22Rv1 (cell line): Measurements from ENCODE around the gene FECH.
"Not testable (repeated sequence)": the region's sequence is repeated elsewhere in the genome, so short reads cannot be mapped to it uniquely, and the experiment has no call there.

Source experiments
- H3K27ac ChIP-seq: fragments of 450-650 bp; 2 replicates; pipeline ENCODE4 v1.5.1; 2017
- ZFX ChIP-seq: fragments of 450-650 bp; IDR thresholded peaks from 2 replicates; pipeline ENCODE4 v1.6.1; 2017; ENCODE audit warnings: antibody characterized with exemption, borderline replicate concordance
- TF ChIP-seq, protein P1 (sequence below): fragments of 450-650 bp; IDR thresholded peaks from 2 replicates; pipeline ENCODE4 v1.5.1; 2017; ENCODE audit warnings: mild to moderate bottlenecking

FECH gene

DNA sequence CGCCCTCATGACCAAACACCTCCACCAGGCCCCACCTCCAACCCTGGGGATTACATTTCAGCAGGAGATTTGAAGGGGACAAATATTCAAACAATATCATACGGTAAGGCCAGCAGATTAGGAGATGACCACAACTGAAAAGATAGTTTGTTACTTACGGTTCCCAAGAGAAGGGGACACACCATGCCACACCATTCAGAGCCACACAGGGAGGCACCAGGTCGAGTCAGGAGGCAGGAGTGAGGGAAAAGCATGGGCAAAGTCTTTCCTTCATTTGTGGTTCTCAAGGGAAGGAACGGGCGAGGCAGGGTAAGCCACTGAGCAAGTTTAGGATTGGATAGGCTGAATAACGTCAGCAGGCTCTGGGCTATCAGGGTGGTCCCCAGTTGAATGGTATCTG lies 57.4 kb downstream of the FECH start:
- H3K27ac ChIP-seq: no peak overlapping the region
- no peak for TF ChIP-seq ZFX
- TF ChIP-seq, protein P1, sequence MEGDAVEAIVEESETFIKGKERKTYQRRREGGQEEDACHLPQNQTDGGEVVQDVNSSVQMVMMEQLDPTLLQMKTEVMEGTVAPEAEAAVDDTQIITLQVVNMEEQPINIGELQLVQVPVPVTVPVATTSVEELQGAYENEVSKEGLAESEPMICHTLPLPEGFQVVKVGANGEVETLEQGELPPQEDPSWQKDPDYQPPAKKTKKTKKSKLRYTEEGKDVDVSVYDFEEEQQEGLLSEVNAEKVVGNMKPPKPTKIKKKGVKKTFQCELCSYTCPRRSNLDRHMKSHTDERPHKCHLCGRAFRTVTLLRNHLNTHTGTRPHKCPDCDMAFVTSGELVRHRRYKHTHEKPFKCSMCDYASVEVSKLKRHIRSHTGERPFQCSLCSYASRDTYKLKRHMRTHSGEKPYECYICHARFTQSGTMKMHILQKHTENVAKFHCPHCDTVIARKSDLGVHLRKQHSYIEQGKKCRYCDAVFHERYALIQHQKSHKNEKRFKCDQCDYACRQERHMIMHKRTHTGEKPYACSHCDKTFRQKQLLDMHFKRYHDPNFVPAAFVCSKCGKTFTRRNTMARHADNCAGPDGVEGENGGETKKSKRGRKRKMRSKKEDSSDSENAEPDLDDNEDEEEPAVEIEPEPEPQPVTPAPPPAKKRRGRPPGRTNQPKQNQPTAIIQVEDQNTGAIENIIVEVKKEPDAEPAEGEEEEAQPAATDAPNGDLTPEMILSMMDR: no peak

- no peak overlapping the region for H3K27ac ChIP-seq
- TF ChIP-seq, protein P1: no peak
- TF ChIP-seq ZFX: no peak
Measured at GRCh38 chr18:57527556-57528229, 58.8 kb downstream of the FECH start.

DNA sequence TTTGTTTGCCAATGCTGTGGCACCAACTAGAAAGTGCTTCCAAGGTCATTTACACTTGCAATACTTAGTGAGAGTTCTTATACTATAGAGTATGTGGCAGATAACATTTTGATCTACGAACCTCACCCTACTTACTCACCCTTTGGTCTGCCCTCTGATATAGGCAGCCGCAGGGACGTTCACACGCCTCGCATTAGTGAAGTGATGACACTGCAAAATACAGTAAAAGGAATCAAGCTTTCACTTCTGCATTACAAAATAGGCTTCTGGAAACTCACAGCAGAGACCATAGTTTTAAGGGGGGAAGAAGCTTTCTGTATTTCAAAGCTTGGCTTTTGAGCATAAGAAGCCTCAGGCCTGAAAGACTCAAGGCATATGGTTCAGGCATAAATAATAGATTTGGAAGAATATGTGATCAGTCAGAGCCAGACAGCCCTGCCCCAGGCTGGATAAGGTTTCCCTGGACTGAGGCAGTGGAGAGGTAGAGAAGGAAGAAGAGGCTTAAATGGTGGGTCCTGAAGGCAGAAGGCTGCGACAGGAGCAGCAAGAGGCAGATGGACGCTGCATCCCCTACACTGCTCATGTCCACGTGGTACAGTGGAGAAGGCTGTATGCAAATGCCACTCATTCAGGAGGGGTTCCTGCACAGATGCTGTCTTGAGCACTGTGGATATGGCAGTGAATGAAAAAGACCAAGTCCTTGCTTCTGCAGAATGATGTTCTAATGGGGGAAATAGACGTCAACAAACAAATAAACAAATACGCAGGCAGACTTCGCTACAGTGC lies 63.1 kb downstream of the FECH start:
- no peak overlapping the region for H3K27ac ChIP-seq
- TF ChIP-seq, protein P1: no peak
- TF ChIP-seq ZFX: no peak

GRCh38 chr18:57522348-57522747 lies 64.2 kb downstream of the FECH start:
- not testable (repeated sequence) for H3K27ac ChIP-seq

DNA sequence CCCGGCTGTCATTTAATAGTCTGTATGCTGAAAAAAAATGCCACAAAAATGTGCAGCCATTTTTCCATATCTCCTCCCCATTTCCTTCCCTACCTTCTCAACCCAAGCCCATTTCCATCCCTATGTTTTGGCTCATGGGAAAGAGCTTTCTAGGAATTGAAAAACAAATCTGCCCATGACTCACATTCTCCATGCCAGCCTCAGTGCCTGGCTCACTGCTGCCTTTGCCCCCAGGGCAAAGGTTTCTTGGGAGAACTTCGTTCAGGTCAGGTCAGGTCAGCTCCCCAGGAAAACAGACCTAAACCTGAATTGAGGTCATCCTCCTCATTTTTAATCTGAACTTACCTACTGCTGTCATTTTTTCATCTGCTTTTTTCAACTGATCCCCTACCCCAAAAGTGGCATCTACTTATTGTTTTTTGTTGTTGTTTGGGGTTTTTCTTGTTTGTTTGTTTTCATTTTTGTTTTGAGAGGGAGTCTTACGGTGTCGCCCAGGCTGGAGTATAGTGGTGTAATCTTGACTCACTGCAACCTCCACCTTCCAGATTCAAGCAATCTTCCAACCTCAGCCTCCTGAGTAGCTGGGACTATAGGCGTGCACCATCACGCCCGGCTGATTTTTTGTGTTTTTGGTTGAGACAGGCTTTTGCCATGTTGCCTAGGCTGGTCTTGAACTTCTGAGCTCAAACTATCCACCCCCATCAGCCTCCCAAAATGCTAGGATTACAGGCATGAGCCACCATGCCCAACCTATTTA lies 66.7 kb downstream of the FECH start:
- H3K27ac ChIP-seq: no peak overlapping the region
- TF ChIP-seq, protein P1: no peak
- TF ChIP-seq ZFX: no peak

DNA sequence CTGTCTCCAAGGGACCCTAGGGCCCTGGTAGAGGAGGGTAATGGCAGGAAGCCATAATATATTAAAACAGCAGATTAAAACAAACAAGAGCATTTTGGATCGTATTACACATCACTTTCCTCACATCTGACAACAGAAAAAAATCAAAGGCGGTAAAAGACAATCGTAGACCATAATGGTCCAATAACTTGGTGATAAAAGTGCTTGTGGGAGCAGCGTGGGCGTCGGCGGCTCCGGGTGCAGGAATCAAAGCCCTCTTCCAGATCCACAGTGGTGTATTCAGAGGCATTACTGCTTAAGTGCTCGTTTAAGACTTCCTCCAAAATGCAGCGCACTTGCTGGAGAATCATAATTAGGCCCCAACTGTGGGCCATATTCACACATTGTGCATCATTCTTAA lies 68.0 kb downstream of the FECH start:
- TF ChIP-seq, protein P1: no peak
- TF ChIP-seq ZFX: no peak
- H3K27ac ChIP-seq: no peak overlapping the region

GRCh38 chr18:57516056-57516455 lies 70.4 kb downstream of the FECH start:
- no peak for TF ChIP-seq ZFX
- TF ChIP-seq, protein P1: no peak
- H3K27ac ChIP-seq: no peak overlapping the region
